Skeletal muscle cell (primary cell): Measurements from ENCODE around the gene ADAMTS13.
A peak's percentile ranks its signal among the peaks of the same experiment; 100 is the strongest.
"Not testable (repeated sequence)": the region's sequence is repeated elsewhere in the genome, so short reads cannot be mapped to it uniquely, and the experiment has no call there.

Experiments
- DNase-seq: peaks from one replicate; pipeline ENCODE4 v3.0.0-alpha.2; 2010; ENCODE audit warnings: low read depth
- H3K4me3 ChIP-seq: 2 replicates; pipeline ENCODE4 v1.5.1; 2011; ENCODE audit warnings: low read depth, mild to moderate bottlenecking, control low read depth, low read length, moderate library complexity

ADAMTS13 gene

GRCh38 chr9:133448487-133448972 lies 26.4 kb downstream of the ADAMTS13 start:
- no peak for DNase-seq
- H3K4me3 ChIP-seq = no peak overlapping the region

- no peak overlapping the region for H3K4me3 ChIP-seq
- no peak for DNase-seq
These were observed 27.6 kb downstream of the ADAMTS13 start for GRCh38 chr9:133449760-133450159.

- DNase-seq, H3K4me3 ChIP-seq: not testable (repeated sequence)
These were observed 29.7 kb downstream of the ADAMTS13 start for GRCh38 chr9:133451865-133452264.

- no peak overlapping the region for H3K4me3 ChIP-seq
- no peak for DNase-seq
These were observed 30.4 kb downstream of the ADAMTS13 start for GRCh38 chr9:133452562-133452961.

GRCh38 chr9:133453651-133454050 lies 31.5 kb downstream of the ADAMTS13 start:
- no peak overlapping the region for H3K4me3 ChIP-seq
- no peak for DNase-seq

- no peak for DNase-seq
These were observed 32.2 kb downstream of the ADAMTS13 start for GRCh38 chr9:133454325-133454724.

GRCh38 chr9:133454943-133455673 lies 32.9 kb downstream of the ADAMTS13 start:
- H3K4me3 ChIP-seq = no peak overlapping the region
- no peak for DNase-seq

More at GRCh38 chr9:133454325-133454724, 32.2 kb downstream of the ADAMTS13 start:
- H3K4me3 ChIP-seq = no peak overlapping the region

GRCh38 chr9:133455936-133456335 lies 33.8 kb downstream of the ADAMTS13 start:
- no peak for DNase-seq
- no peak overlapping the region for H3K4me3 ChIP-seq

- no peak for DNase-seq
- no peak overlapping the region for H3K4me3 ChIP-seq
These were observed 34.2 kb downstream of the ADAMTS13 start for GRCh38 chr9:133456409-133456808.

GRCh38 chr9:133457233-133457632 lies 35.1 kb downstream of the ADAMTS13 start:
- no peak overlapping the region for H3K4me3 ChIP-seq
- DNase-seq = no peak

GRCh38 chr9:133457748-133458147 lies 35.6 kb downstream of the ADAMTS13 start:
- no peak overlapping the region for H3K4me3 ChIP-seq
- no peak for DNase-seq

- peak overlapping the region; percentile 75 for H3K4me3 ChIP-seq
- DNase-seq = no peak
These were observed 36.6 kb downstream of the ADAMTS13 start for GRCh38 chr9:133458643-133459312.

- H3K4me3 ChIP-seq = peak within 1 kb of the TSS; percentile 75
- peak; percentile 74 for DNase-seq
These were observed 37.6 kb downstream of the ADAMTS13 start, which contains the start of gene CACFD1 for GRCh38 chr9:133459476-133460404. Gene CACFD1 (plus strand): TSS chr9:133459978. CDS start chr9:133460067, 89 bp downstream.

GRCh38 chr9:133460405-133461175 lies 38.4 kb downstream of the ADAMTS13 start:
- DNase-seq = no peak
- peak overlapping the region; percentile 75 for H3K4me3 ChIP-seq

GRCh38 chr9:133461975-133462374 lies 39.8 kb downstream of the ADAMTS13 start:
- no peak overlapping the region for H3K4me3 ChIP-seq
- DNase-seq = no peak

GRCh38 chr9:133463234-133463863 lies 41.2 kb downstream of the ADAMTS13 start:
- no peak overlapping the region for H3K4me3 ChIP-seq
- DNase-seq = no peak

- no peak overlapping the region for H3K4me3 ChIP-seq
- DNase-seq = no peak
These were observed 41.9 kb downstream of the ADAMTS13 start for GRCh38 chr9:133463864-133464615.

- H3K4me3 ChIP-seq = no peak overlapping the region
These were observed 42.5 kb downstream of the ADAMTS13 start for GRCh38 chr9:133464638-133465037.

More at GRCh38 chr9:133464638-133465037, 42.5 kb downstream of the ADAMTS13 start:
- DNase-seq = no peak
